HG03103 (cell line): Measurements from ENCODE around the gene PPP1R9A.

Source experiments
- ATAC-seq: cut with Tn5 transposase; IDR thresholded peaks from one replicate; pipeline ENCODE4 v1.9.1; 2021; ENCODE audit warnings: low read depth; ENCODE audit not compliant: unreplicated experiment

Gene PPP1R9A

GRCh38 chr7:94907026-94907810 lies at the start of gene PPP1R9A:
Gene PPP1R9A (plus strand): TSS chr7:94907594. CDS start chr7:94910114, 2,520 bp downstream.
- ATAC-seq: no peak

DNA sequence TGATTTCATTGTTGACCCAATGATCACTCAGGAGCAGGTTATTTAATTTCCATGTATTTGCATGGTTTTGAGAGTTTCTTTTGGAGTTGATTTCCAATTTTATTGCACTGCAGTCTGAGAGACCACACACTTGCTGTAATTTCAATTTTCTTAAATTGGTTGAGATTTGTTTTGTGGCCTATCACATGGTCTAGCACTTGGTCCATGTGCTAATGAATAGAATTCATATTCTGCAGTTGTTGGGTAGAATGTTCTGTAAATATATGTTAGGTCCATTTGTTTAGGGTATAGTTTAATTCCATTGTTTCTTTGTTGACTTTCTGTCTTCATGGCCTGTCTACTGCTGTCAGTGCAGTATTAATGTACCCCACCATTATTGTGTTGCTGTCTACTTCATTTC lies 36.3 kb upstream of the PPP1R9A start:
- ATAC-seq: no peak

DNA sequence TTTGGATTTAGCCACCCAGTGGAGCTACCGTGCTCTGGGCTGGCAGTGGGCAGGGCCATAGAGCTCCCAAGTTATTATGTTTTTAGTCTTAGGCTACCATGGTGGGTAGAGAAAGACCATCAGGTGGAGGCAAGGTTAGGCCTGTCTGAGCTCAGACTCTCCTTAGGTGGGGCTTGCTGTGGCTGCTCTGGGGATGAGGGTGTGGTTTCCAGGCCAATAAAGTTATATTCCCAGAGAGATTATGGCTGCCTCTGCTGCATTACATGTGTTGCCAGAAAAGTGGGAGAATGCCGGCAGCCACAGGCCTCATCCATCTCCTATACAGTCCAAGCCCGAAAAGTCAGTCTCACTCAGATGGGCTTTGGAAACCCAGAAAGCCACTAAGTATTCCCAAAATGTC lies 34.2 kb upstream of the PPP1R9A start:
- no peak for ATAC-seq

- no peak for ATAC-seq
These were observed 33.2 kb upstream of the PPP1R9A start for GRCh38 chr7:94874036-94874785.

- ATAC-seq: no peak
These were observed 32.2 kb upstream of the PPP1R9A start for GRCh38 chr7:94875201-94875600.

DNA sequence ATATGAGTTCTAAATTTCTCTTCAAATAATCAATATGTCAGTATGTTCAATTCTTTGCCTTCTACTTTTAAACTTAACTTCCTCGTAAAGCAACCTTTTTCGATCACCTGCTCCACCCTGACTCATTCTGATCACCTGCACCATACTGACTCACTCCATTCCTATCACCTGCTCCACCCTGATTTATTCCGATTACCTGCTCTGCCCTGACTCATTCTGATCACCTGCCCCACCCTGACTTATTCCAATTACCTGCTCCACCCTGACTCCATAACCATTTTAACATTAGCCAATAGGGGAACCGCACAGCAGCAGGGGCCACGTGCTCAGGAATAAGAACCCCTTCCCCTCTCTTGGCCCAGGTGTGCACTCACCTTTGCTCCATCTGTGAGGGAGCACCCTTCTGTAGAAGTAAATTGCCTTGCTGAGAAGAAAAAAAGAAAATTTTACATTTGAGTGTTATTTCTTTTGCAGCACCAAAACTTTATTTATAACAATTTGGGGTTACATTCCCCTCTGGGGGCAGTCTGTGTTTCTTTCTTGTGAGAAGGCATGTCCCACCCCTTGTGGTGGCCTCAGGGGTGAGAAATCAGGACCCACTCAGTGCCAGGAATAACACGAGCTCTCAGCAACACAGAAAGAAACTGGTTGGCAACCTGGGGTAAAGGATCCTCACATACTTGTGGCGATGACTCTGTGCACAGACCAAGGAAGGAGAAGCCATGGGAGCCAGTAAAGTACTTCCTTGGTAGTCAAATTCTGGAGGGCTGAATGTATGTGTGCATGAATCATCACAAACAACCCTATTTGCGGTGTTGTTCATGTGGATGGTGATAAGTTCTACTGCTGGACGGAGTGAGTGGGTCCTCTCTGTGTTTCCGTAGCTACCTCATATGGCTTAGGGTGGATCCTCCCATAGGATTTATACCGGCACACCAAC lies 29.4 kb upstream of the PPP1R9A start:
- no peak for ATAC-seq

- ATAC-seq: no peak
These were observed 24.5 kb upstream of the PPP1R9A start for GRCh38 chr7:94882891-94883290.

GRCh38 chr7:94883616-94884015 lies 23.8 kb upstream of the PPP1R9A start:
- ATAC-seq: no peak

GRCh38 chr7:94888551-94888950 lies 18.8 kb upstream of the PPP1R9A start:
- ATAC-seq: no peak

- ATAC-seq: no peak
These were observed 18.3 kb upstream of the PPP1R9A start for GRCh38 chr7:94888995-94889523.

DNA sequence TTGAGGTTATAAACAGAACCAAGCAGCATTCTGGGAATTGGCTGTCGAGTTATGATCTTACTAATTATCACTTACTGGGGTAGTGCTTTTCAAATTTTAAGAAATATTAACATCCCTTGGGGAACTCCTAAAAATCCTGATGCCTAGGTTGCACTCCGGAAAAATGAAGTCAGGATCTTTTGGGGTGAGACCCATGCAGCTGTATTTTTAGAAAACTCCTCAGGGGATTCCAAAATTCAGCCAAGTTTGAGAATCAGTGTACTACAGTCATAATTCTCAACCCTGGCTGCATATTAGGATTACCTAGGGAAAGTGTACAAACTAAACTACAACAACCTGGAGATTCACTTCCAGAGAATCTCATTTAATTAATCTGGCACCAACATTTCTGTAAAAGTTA lies 17.2 kb upstream of the PPP1R9A start:
- no peak for ATAC-seq

GRCh38 chr7:94893661-94894060 lies 13.7 kb upstream of the PPP1R9A start:
- no peak for ATAC-seq

DNA sequence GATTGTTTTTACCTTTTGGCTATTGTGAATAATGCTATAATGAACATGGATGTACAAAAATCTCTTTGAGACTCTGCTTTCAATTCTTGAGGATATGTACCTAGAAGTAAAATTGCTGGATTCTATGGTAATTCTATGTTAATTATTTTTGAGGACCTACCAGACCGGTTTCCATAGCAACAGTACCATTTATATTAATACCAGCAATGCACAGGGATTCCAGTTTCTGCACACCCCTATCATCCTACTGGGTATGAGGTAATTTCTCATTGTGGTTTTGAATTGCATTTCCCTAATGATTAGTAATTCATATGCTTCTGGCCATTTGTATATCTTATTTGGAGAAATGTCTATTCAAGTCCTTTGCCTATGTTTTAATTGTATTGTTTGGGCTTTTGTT lies 9.9 kb upstream of the PPP1R9A start:
- no peak for ATAC-seq

DNA sequence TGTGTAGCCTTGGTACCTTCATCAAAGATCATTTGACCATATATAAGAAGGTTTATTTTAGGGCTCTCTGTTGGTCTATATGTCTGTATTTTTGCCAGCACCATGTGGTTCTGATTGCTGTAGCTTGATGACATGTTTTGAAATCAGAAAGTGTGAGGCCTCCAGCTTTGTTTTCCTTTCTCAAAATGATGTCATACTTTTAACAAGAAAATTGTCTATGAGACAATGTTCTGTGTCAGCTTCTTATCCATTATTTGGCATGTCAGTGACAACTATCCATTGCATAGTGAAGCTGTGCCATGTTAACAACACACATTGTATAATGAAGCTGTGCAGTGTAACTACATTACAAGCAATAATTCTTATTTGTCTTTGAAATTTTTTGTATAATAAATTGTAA lies 9.1 kb upstream of the PPP1R9A start:
- ATAC-seq: no peak

DNA sequence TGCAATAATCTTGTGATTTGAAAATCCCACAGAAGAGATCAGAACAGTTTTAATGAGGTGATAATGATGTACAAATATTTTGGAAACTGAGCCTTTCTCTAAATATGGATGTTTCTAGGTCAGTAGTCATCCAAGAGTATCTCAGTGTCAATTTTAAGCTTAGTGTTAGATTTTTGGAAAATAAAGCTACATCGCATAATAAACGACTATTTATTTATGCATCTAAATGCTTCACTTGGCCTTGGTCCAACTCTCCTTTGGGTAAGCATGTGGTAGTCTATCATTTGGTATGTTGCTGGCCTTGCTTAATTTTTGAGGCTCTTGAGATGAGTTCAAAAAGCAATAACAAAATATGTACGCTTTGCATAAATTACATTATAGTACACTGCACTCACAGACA lies 5.4 kb upstream of the PPP1R9A start:
- ATAC-seq: no peak

- ATAC-seq: no peak
These were observed 3.4 kb upstream of the PPP1R9A start for GRCh38 chr7:94903971-94904370.

DNA sequence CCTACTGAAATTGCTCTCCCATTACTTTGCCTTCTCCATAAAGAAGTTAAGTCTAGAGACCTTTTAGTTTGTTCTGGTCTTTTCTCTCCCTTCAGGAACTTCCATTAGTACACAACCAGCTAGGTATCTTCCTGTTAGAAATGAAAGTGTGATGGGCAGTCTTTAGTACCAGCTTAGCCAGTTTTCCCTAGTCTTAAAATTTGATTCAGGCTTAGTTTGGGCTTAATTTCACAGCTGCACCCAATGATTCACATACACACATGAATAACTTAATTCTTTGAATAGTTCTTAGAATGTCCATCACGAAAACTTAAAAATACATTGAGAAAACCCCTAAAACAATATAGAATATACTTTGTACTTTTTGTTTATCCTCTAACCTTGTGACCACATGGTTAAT lies 2.4 kb upstream of the PPP1R9A start:
- ATAC-seq: no peak

DNA sequence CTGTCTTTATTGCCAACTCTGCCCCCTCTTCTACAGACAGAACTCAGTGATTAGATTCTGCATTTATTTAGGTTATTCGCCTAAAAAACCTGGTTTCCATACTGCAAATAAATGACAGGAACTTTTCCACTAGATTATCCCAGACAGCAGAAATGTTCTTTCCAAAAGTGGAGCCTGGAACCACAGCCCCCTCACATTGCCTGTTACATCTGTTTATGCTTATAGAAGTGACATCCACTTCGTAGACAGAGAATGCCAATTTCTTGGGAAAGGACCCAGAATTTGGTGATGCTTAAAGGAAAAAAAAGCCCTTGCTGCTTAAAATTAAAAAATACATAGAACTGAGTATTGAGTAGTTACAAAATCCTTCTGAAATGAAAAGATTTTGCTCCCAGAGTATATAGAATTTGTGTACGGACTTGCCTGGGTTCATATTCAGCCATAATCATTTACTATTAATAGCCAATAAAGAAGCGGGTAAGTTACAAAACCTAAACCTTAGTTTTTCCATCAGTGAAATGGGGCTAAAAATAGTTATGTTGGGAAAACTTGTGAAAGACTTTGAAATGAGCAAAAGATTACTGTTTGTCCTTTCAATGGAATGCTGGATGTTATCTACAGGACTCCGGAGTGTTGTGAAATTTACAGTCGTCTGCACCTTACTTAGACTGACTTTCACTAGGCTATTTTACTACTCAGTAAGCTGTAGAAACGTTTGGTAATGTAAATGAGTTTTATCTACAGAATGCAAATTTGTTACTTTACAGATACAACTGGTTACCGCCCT lies 1.1 kb upstream of the PPP1R9A start:
- no peak for ATAC-seq

DNA sequence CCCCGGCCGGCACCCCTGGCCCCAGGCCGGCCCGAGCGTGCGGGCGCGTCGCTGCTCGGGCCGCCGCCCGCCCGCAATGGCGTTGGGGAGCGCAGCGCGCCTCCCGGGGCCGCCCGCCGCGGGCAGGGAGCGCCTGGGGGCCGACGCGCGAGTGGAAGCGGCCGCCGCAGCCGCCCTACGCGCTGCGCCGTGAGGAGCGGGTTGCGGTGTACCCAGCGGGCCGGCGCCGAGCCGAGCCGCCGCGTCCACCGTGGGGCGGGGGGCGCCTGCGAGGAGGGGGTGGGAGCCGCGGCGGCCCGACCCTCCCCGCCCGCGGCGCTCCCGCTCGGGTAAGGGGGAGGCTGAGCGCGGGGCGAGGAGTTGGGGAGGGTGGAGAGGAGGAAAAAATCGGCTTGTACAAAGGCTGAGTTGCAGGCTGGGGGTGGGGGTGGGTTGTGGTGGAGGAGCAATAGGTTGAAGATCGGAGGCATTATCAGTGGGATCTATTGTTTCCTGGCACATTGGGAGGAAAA lies 473 bp downstream of the PPP1R9A start:
- peak; percentile 55 for ATAC-seq
